Brain pericyte (primary cell): Measurements from ENCODE around the gene BCL7A.
"Not testable (repeated sequence)": the region's sequence is repeated elsewhere in the genome, so short reads cannot be mapped to it uniquely, and the experiment has no call there.

Experiments used
- DNase-seq: peaks from one replicate; pipeline ENCODE4 v3.0.0-alpha.2; 2012; ENCODE audit warnings: low read depth, low spot score

The BCL7A gene

DNA sequence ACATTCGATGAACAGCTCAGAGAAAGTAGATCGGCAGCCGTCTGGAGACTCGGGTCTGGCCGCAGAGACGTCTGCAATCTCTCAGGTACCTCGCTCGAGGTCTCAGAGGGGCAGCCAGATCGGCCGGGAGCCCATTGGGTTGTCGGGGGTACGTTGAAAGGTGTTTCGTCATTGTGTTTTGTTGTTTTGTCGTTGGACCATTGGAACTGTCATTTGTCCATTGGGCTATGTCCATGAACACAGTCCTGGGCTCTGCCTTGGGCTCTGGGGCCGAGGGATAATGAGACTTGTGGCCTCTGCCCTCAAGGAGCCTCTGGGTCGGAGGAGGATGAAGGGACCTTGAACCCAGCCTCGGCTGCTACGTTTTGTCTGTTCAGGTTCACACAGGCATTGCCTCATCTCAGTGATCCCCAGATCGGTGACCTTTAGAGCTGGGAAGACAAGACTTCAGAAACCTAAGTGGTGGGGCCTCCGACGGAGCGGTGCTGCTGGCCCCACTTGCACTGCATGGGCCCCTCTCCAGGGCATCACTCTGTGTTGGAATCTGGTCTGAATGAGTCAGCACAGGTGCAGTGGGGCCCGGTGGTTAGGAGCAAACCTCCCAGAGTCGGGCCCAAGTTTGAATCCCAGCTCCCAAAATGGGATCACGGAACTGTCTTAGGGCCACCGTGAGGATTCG is 33.3 kb downstream of the BCL7A start:
- no peak for DNase-seq

DNA sequence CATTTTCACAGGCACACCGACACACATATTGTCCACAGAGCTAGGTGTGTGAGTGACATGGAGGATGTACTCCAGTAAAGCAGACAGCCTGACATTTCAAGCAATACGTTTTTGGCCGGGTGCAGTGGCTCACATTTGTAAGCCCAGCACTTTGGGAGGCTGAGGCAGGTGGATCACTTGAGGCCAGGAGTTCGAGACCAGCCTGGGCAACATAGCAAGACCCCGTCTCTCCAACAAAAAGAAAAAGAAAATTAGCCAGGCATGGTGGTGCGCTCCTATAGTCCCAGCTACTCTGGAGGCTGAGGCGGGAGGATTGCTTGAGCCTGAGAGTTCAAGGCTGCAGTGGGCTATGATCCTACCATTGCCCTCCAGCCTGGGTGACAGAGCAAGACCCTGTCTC is 34.7 kb downstream of the BCL7A start:
- DNase-seq, result not testable (repeated sequence)

DNA sequence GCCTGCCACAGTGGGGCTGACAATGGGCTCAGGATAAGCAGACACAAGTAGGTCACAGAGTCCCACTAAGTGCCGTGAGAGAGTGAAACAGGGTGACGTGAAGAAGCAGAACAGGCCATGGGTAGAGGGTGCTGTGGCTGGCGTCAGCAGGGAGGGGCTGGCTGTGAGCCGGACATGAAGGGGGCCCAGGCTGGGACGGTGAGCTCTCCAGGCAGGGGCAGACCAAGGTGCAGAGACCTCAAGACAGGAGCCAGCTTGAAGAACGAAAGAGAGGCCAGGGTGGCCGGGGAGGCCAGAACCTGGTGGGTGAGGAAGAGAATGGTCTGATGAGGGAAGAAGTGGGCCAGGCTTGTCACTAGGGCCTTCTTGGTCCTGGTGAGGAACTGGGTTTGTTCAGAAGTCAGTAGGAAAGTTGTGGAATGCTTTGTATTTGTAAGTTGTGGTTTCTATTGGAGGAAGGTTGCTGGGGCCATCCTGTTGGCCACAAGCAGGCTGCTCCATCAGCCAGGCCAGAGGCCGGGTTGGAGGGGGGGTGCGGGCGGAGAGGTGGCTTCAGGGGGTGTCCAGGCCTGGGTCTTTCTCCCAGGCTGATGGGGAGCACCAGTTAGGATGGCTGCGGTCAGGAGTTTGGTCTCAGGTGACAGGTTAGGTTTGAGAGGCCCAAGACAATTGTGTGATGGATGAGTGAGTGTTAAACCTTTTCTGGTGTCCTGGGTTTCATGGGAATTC is 35.5 kb downstream of the BCL7A start:
- no peak for DNase-seq

DNA sequence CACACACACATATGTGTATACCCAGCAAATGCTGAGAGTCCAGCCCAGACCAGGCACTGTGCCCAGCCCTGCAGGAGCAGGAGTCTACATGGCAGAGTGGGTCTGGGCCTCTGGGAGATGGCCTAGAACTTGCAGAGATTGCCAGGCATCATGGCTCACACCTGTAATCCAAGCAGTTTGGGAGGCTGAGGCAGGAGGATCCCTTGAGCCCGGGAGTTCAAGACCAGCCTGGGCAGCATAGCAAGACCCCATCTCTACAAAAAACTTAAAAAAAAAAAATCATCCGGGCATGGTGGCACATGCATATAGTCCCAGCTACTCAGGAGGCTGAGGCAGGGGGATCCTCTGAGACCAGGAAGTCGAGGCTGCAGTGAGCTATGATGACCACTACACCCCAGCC is 36.1 kb downstream of the BCL7A start:
- no peak for DNase-seq

DNA sequence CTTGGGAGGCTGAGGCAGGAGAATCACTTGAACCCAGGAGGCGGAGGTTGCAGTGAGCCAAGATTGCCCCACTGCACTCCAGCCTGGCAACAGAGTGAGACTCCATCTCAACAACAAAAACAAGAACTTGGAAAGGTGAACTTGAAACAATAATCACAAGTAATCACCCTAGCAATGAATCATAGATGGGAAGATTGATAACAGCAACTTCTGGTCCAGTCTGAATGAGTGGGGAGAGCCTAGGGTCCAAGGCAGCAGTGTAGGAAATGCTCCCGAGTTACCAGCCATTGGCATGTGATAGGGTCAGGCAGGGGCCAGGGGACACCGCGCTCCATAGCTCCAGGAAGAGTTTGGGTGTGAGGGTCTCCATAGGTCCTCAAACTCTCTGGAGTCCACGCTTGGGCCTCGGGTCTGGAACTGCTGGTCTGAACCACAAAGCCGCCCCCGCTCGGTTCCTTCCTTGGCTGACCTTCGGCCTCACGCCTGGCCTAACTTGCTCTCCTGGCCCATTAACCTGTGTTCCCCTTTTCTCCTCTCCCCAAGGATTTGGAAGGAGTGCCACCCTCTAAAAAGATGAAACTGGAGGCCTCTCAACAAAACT is 37.0 kb downstream of the BCL7A start:
- DNase-seq, result no peak

DNA sequence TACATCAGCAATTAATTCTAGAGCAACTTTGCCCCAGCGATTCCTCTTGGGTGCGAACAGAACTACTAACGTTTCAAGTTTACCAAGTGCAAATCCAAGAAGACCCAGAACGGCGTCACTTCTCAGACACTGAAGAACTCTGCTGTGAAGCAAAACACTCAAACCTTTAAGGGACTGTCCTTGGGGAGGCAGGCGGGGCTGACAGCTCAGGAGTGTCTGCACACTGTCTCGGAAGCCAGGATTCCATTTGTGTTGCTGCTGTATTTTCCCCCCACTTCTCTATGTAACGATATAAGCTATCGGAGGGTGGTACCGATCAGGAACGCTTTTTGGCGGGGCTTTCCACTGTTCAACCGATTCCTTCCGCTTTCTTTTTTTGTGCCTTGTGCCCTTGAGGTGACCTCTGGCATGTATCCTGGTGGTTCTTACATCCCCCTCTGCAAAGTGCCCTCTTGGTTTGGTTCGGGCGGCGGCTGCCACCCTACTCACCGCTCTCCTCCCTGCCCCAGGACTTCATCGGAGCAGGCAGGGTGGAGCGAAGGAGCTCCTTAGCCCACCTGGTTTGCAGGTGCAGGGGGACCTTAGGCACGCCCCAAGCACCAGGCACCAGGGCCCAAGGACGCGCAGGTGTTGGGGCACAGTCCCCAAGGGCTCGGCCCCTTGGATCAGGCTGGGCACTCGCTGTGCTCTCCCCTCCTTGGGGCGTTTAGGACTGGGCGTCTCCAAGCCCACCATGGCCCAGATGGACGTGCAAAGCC is 37.7 kb downstream of the BCL7A start:
- no peak for DNase-seq

DNA sequence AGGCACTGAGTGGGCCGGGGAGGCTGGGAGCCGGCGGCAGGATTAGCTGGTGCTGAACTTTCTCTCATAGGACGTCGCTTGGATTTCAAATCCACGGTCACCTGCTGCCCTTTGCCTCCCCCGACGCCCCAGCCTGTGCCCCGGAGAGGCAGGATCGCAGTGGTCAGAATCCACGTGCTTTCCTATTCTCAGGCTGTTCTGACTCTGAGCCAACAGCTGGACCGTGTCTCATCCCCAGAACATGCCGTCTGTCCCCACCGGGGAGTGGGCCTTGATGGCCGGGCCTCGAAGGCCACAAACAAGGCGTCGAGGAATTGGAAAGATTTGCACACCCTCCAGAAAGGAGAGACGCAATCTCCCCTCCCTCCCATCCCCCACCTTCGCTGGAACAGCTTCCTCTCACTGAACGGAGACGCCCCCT is 38.4 kb downstream of the BCL7A start:
- DNase-seq, result no peak

DNA sequence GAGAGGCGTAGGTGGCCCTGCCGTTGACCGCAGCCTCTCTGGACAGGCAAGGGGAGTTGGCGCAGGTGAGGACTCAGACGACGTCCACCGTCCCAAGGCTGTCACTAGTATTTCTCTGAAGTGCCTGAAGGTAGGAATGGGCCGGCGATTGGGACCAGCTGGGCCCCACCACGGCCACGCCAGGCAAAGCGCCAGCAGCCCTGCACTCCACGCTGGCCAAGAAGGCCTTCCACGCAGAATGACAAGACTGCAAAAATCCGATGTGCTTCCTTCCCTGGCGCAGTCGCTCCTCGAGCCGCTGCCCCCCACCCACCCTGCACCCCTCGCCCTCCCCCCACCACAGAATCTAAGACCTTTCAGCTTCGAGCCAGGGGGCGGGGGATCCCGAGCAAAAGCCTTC is 39.6 kb downstream of the BCL7A start:
- no peak for DNase-seq

DNA sequence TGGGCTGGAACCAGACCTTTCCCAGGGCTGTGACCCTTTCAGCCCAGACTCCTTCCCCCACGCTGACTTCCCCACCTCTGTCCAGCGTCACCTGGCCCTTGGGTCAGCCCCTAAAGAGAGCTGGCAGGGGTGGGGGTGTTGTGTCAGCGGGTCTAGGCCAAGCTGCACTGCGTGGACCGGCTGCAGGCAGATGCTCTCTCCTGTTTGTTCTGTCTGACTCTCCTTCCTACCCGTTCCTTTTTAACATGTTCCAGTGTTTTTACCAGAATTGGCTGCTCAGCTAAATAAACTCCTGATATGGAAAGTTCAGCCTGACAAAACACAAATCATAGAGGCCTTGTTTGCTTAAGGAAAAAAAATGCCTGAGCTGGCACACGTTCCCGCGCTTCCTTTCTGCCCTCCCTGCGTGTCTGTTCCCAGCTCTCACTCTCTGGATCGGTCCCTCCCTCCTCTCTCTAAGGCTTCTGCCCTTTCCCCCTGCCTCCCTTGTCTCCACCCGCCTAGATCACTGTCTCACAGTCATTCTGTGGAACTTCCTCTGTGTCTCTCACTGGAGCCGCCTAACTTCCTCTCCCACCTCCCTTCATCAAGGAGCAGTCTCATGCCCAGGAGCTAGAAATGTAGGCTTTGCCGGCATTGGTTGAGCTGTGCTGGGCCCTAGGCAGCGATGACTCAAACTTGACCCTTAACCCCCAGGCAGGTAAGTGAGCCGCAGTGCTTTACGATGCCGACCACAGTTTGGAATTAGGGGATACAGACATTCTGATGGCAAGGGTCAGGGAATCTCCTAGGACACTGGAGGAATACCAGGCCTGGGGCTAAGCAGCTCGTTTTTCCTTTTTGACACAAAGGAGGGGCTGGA is 41.4 kb downstream of the BCL7A start:
- peak; percentile 91 for DNase-seq

DNA sequence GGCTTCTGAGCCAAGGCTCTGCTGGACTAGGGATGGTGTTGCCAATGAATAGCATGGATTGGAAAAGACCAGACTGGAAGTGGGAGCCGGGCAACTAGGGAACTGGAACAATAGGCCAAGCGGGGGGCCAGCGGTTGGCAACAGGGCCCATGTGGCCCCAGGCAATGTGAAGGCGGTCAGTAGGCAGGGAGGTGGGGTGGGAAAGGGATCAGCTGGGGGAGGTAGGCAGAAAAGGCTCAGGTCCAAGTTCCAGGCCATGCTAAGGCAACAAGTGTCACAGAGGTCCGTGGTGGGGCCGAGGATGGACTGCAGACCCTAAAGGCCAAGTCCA is 42.0 kb downstream of the BCL7A start:
- no peak for DNase-seq

DNA sequence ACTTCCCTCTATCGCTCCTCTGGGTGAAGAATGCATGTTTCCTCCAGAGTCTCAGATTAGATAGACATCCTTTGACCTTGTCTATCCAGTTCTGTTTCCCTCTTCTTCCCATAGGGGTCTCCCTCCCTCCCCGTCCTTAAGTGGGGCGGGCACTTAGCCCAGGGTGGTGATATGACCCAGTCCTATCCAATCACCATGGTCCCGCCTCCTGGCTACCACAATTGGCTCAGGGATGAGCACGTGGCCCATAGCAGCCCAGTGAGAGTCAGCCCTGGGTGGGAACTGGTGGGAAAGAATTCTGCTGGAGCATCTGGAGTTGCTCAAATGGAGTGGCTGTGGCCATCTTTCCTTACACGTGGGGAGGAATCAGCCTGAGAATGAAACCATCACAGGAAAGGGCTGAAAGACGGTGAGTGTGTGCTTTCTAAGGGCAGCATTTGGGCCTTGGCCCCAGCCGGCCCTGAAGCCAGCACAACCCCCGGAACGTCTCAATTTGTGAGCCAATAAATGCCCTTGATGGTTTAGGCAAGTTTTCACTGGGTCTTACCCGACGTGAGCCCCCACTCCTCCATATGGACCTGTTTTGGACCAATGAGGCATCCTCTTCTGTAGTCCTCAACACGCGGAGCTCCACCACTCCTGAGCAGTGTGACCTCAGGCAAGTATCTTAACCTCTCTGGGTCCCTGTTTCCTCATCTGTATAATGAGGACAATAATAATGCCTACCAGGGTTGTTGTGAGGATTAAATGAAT is 42.5 kb downstream of the BCL7A start:
- DNase-seq, result peak; percentile 87

DNA sequence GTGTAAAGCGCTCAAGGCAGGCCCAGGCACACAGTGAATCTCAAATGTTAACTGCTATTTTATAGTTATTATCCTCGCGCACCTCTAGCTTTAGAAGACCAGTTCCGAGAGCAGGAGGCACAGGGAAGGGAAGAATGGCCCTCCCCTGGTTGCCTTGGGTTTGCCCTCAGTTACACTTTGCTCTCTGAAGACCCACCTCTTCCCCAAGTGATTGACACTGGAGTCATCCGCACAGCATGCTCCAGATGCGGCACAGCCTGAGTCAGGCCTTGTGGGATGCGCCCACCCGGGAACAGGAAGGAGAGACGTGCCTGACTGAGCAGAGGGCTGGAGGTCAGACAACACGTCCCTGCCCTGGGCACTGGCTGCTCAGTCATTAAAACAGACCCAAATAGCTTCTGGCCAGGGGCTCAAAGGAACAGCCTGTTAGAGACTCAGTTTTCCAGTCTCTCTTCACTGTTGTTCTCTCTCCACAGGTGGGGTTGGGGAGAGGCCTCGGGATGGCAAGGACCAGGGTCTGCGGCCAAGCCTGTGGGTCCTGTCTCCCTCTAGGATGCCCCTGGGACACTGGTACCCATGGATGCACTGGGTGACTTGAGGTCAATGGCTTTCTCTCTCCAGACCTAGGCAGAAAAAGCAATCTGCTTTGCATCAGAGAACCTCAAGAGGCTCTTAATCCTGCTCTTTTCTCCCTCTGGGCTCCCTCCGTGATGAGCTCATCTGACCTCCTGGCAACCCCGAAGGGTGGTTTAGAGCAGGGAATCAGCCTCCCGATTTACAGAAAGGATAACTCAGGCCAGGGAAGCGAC is 43.3 kb downstream of the BCL7A start:
- DNase-seq, result peak; percentile 72

DNA sequence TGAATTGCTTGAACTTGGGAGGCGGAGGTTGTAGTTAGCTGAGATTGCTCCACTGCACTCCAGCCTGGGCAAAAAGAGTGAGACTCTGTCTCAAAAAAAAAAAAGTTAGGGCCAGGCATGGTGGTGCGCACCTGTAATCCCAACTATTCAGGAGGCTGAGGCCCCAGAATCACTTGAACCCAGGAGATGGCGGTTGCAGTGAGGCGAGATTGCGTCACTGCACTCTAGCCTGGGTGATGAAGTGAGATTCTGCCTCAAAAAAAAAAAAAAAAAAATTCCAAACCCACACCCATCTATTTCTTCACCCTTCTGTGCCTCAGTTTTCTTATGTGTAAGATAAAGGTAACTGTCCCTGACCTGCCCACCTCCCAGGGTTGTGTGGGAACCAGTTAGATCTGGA is 45.9 kb downstream of the BCL7A start:
- DNase-seq, result no peak

DNA sequence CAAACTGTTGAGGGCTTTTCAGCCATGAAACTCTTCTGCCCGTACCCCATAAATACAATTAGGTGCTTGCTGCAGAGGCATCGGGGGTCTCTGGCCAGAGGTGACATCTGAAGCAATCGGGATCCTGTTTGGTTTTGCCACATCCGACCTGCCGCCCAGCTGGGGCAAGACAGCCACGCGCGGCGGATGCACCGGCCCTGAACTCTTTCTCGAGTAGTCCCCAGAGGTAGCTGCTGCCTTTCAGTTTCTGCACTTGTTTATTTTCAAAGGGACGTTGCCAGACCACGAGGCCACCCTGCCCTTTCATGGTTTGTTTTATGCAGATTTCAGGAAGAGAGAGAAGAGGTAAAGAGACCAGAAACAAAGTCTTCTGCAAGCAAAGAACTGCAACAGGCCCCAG is 46.3 kb downstream of the BCL7A start:
- peak; percentile 59 for DNase-seq

DNA sequence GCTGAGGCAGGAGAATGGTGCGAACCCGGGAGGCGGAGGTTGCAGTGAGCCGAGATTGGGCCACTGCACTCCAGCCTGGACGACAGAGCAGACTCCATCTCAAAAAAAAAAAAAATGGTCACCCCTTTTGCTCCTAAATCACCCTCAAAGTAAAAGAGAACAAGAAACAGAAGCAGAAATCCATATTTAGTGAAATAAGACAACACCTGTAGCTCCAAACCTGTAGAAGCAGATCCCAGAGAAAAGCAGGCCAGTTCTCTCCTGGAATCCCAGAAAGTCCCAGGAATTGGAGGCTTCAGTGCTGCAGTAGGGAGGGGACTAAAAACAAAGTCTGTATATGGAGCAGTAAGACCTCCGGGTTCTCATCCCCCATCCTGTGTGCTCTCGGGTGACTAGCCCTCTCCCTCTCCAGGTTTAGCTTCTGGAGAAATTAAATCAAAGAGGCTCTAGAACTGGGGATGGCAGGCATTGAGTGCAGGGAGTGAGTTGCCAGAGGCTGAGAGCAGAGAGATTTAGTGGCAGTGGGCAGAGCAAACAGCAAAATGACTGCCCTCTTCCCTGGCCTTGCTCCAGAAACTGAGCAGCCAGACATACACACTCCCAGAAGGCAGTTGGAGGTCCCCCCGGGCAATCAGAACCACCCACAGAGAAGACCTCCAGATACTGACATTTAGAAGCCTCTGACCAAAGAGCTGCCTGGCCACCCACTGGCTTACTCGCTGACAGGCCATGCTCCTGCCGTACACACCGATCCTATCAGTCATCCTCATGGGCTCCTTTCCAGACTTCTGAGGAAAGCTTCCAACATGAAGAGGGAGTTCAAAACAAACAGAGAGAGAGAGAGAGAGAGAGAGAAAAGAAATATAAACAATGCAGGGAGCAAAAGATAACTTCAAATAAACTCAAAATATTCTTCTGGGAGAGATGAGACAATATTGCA is 50.6 kb downstream of the BCL7A start:
- DNase-seq, result peak; percentile 89

DNA sequence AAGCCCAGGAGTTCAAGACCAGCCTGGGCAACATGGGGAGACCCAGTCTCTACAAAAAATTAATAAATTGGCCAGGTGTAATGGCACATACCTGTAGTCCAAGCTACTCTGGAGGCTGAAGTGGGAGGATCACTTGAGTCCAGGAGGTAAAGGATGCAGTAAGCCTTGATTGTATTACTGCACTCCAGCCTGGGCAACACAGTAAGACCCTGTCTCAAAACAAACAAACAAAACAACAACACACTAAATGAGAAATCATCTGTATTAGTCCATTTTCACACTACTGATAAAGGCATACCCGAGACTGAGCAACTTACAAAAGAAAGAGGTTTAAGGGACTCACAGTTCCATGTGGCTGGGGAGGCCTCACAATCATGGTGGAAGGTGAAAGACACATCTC is 52.1 kb downstream of the BCL7A start:
- no peak for DNase-seq

DNA sequence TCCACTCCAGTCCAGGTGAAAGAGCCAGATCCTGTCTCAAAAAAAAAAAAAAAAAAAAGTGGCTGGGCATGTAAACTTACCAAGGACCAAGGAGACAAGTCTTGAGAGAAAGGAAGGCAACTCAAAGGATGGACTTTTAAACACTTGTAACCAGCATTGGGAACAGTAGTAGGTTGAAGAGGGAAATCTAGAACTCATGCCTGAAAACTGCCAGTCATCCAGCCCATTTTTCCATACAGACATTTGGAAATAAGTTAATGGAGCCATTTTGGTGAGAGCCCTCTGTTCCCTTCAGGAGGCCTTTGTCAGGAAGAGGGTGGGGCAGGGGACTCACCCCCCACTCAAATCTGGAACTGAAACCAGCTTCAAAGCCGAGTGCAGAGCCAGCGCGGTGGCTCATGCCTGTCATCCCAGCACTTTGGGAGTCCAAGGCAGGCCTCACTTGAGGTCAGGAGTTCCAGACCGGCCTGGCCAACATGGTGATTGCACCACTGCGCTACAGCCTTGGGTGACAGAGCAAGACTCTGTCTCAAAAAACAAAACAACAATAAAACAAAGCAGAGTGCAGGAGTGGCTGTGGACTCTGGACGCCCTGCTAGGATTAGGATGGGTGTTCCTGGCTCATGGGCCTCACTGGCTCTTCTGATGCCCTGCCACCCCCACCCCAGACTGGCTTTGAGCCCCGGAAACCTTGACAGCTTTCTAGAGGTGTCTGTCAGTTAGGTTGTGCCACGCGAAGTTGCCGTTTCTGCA is 55.2 kb downstream of the BCL7A start:
- no peak for DNase-seq
